ENCODE measurements around the gene GPRC5C. TPM values are rescaled to one million over a fixed set of nuclear protein-coding genes. Genes with fewer than 3 reads are reported as not detected.

Gene GPRC5C
- total RNA-seq, 2 donors from 2014 or later = 57.0 to 73.4 TPM

DNA sequence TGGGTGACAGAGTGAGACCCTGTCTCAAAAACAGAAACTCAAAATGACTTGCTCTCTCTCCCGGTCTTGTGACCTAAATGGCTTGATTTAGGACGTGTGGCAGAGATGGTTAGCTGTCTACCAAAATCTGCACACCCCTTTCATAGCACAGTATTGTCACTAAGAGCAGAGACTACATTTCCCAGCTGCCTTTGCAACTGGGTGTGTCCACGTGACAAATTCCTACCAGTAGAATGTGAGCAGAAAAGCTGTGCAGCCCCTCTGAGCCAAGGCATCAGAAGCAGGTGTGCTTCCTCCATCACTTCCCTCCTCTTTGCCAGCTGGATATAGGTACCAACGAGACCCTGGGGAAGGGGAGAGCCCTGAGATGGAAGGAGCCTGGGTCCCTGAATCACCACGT lies 39.0 kb upstream of the GPRC5C start:
- Mint-ChIP-seq H3K36me3 (ENCODE audit: low read depth) (no peaks in the 10 kb centered on the region), H3K4me3 (no peak overlapping the region), H3K27me3 (ENCODE audit: insufficient read depth) (peaks cover 16% of the 10 kb centered on the region), H3K4me1 (peaks cover 10% of the 10 kb centered on the region), H3K9me3 (no peaks in the 10 kb centered on the region), H3K27ac (no peak overlapping the region)
- WGBS, 2 experiments (ENCODE audit: insufficient coverage in 1 of 2, insufficient read length in 1 of 2) = 68 to 73% methylated on average over 3 to 5 of the region's 5 CpGs
- H3K4me1 ChIP-seq (ENCODE audit: control insufficient read depth, insufficient read depth, low read length) = no peaks in the 10 kb centered on the region
- no peaks in the 10 kb centered on the region for H3K36me3 ChIP-seq (ENCODE audit: control insufficient read depth, insufficient read depth, low read length)
- DNase-seq = peak; percentile 75
- TF ChIP-seq, protein P1, sequence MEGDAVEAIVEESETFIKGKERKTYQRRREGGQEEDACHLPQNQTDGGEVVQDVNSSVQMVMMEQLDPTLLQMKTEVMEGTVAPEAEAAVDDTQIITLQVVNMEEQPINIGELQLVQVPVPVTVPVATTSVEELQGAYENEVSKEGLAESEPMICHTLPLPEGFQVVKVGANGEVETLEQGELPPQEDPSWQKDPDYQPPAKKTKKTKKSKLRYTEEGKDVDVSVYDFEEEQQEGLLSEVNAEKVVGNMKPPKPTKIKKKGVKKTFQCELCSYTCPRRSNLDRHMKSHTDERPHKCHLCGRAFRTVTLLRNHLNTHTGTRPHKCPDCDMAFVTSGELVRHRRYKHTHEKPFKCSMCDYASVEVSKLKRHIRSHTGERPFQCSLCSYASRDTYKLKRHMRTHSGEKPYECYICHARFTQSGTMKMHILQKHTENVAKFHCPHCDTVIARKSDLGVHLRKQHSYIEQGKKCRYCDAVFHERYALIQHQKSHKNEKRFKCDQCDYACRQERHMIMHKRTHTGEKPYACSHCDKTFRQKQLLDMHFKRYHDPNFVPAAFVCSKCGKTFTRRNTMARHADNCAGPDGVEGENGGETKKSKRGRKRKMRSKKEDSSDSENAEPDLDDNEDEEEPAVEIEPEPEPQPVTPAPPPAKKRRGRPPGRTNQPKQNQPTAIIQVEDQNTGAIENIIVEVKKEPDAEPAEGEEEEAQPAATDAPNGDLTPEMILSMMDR (conservative IDR thresholded peaks at IDR 0.05) = no peak
- no peaks in the 10 kb centered on the region for H3K9me3 ChIP-seq (ENCODE audit: control insufficient read depth, low read length)
- no peak overlapping the region for H3K27ac ChIP-seq (ENCODE audit: low read depth, low read length)
- H3K9ac ChIP-seq (ENCODE audit: extremely low read depth, low read length, poor library complexity, severe bottlenecking) = no peak overlapping the region
- H3K27me3 ChIP-seq (ENCODE audit: control insufficient read depth, insufficient read depth, low read length, poor library complexity, severe bottlenecking) = no peaks in the 10 kb centered on the region
- no peak overlapping the region for H3K4me3 ChIP-seq (ENCODE audit: low read length)

DNA sequence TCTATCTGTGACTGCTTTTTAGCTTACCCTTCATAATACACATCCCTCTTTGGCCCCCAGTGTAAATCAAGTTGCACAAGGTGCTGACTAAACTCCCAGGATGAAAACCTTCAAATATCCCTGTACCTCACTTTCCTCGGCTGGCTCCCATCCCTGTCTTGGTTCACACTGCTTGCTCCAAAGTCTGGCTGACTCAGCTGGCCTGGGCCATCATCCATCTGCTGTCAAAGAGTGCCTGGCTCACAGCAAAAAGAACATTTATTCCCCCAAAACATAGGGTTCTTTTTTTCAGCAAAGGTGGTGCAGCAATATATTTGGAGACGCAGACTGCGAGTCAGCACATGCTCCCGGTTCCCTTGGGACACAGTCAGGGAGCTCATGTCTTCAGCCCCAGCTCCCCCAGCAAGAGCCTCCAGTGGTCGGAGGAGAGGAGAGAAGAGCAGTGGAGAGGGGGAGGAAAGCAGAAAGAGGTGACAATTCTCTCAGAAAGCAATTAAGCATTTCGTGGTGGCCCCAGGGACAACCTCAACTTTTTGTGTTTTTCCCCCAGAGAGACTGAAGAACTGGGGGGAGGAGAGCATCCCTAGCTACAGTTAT lies 38.4 kb upstream of the GPRC5C start:
- Histone ChIP-seq H3K9ac (ENCODE audit: extremely low read depth, low read length, poor library complexity, severe bottlenecking) (no peak overlapping the region), H3K27ac (ENCODE audit: low read depth, low read length) (no peak overlapping the region), H3K36me3 (ENCODE audit: control insufficient read depth, insufficient read depth, low read length) (no peaks in the 10 kb centered on the region), H3K9me3 (ENCODE audit: control insufficient read depth, low read length) (no peaks in the 10 kb centered on the region), H3K27me3 (ENCODE audit: control insufficient read depth, insufficient read depth, low read length, poor library complexity, severe bottlenecking) (no peaks in the 10 kb centered on the region), H3K4me3 (ENCODE audit: low read length) (no peak overlapping the region), H3K4me1 (ENCODE audit: control insufficient read depth, insufficient read depth, low read length) (no peaks in the 10 kb centered on the region)
- TF ChIP-seq, protein P1 (conservative IDR thresholded peaks at IDR 0.05) = no peak
- DNase-seq = no peak
- Mint-ChIP-seq H3K9me3 (no peaks in the 10 kb centered on the region), H3K4me1 (peaks cover 10% of the 10 kb centered on the region), H3K27ac (no peak overlapping the region), H3K4me3 (no peak overlapping the region), H3K36me3 (ENCODE audit: low read depth) (no peaks in the 10 kb centered on the region), H3K27me3 (ENCODE audit: insufficient read depth) (peaks cover 16% of the 10 kb centered on the region)
- WGBS, 2 experiments (ENCODE audit: insufficient coverage in 1 of 2, insufficient read length in 1 of 2) = 89 to 91% methylated on average over 5 to 6 of the region's 6 CpGs

- H3K27ac ChIP-seq (ENCODE audit: low read depth, low read length) = no peak overlapping the region
Observed at GRCh38 chr17:74394275-74394950, 37.5 kb upstream of the GPRC5C start.

More at GRCh38 chr17:74394275-74394950, 37.5 kb upstream of the GPRC5C start:
- no peak for DNase-seq
- H3K4me1 Mint-ChIP-seq = peaks cover 6% of the 10 kb centered on the region
- H3K27me3 Mint-ChIP-seq (ENCODE audit: insufficient read depth) = peaks cover 12% of the 10 kb centered on the region
- Histone ChIP-seq H3K4me3 (ENCODE audit: low read length) (no peak overlapping the region), H3K4me1 (ENCODE audit: control insufficient read depth, insufficient read depth, low read length) (no peaks in the 10 kb centered on the region), H3K9ac (ENCODE audit: extremely low read depth, low read length, poor library complexity, severe bottlenecking) (no peak overlapping the region), H3K27me3 (ENCODE audit: control insufficient read depth, insufficient read depth, low read length, poor library complexity, severe bottlenecking) (no peaks in the 10 kb centered on the region), H3K9me3 (ENCODE audit: control insufficient read depth, low read length) (no peaks in the 10 kb centered on the region), H3K36me3 (ENCODE audit: control insufficient read depth, insufficient read depth, low read length) (no peaks in the 10 kb centered on the region)
- no peak overlapping the region for H3K27ac Mint-ChIP-seq
- TF ChIP-seq, protein P1 (conservative IDR thresholded peaks at IDR 0.05) = no peak
- no peak overlapping the region for H3K4me3 Mint-ChIP-seq
- H3K9me3 Mint-ChIP-seq = no peaks in the 10 kb centered on the region
- 88 to 89% methylated on average over 11 to 12 of the region's 12 CpGs for WGBS, 2 experiments (ENCODE audit: insufficient coverage in 1 of 2, insufficient read length in 1 of 2)
- no peaks in the 10 kb centered on the region for H3K36me3 Mint-ChIP-seq (ENCODE audit: low read depth)
